K562 (cell line): ENCODE data around the gene PDE6C. TPM values are rescaled to one million over a fixed set of nuclear protein-coding genes. Genes with fewer than 3 reads are reported as not detected.

Experiments
- C11orf30 ChIP-seq: fragments of 450-650 bp; IDR thresholded peaks from 2 replicates; pipeline ENCODE4 v1.6.1; 2016; ENCODE audit warnings: low read depth, mild to moderate bottlenecking
- CREBBP ChIP-seq: IDR thresholded peaks from one replicate; pipeline ENCODE4 v1.6.1; 2012; ENCODE audit warnings: low read depth, mild to moderate bottlenecking, control low read depth, inconsistent platforms, low read length
- CREM ChIP-seq: IDR thresholded peaks from 2 replicates; pipeline ENCODE4 v1.6.1; 2014; ENCODE audit warnings: antibody characterized with exemption, low read depth
- CUX1 ChIP-seq: fragments of 200-800 bp; sonication (Bioruptor generic); IDR thresholded peaks from 2 replicates; pipeline ENCODE4 v1.6.1; 2016; ENCODE audit warnings: missing genetic modification characterization, missing compliant biosample characterization
- DIDO1 ChIP-seq: fragments of 450-650 bp; IDR thresholded peaks from 2 replicates; pipeline ENCODE4 v1.6.1; 2016; ENCODE audit warnings: low read depth, missing biosample characterization, missing genetic modification characterization
- HCFC1 ChIP-seq: IDR thresholded peaks from 2 replicates; pipeline ENCODE4 v1.6.1; 2012; ENCODE audit warnings: low read depth, low read length, improper control_type of control experiment
- HDAC1 ChIP-seq, 2 experiments: fragments of 450-650 bp; IDR thresholded peaks; 2 replicates each; pipeline ENCODE4 v1.6.1; 2016 to 2017; ENCODE audit warnings: inconsistent platforms in 1 of 2, mild to moderate bottlenecking in 1 of 2, moderate library complexity in 1 of 2
- HDAC2 ChIP-seq: fragments of 450-650 bp; IDR thresholded peaks from 2 replicates; pipeline ENCODE4 v1.6.1; 2016; ENCODE audit warnings: mild to moderate bottlenecking
- KAT7 ChIP-seq: sonication (generic); formaldehyde crosslinking; IDR thresholded peaks from 2 replicates; pipeline ENCODE4 v1.8.0; 2022; ENCODE audit warnings: missing genetic modification reagents, mild to moderate bottlenecking, borderline replicate concordance
- KLF13 ChIP-seq: fragments of 450-650 bp; IDR thresholded peaks from 2 replicates; pipeline ENCODE4 v1.6.1; 2016; ENCODE audit warnings: missing genetic modification characterization, low read depth, mild to moderate bottlenecking, missing compliant biosample characterization, moderate library complexity, borderline replicate concordance
- KLF6 ChIP-seq: fragments of 250-450 bp; sonication (Bioruptor Pico); IDR thresholded peaks from 2 replicates; pipeline ENCODE4 v1.4.0; 2020; ENCODE audit warnings: mild to moderate bottlenecking, moderate library complexity, borderline replicate concordance
- PTTG1 ChIP-seq: fragments of 450-650 bp; IDR thresholded peaks from 2 replicates; pipeline ENCODE4 v1.6.1; 2016; ENCODE audit warnings: low read depth, mild to moderate bottlenecking, missing genetic modification characterization, missing compliant biosample characterization
- RBM15 ChIP-seq: fragments of 200-400 bp; formaldehyde crosslinking; IDR thresholded peaks from 2 replicates; pipeline ENCODE4 v1.6.1; 2018; ENCODE audit warnings: mild to moderate bottlenecking, low read length, moderate library complexity; ENCODE audit not compliant: insufficient read depth
- SRSF3 ChIP-seq: fragments of 200-400 bp; formaldehyde crosslinking; IDR thresholded peaks from 2 replicates; pipeline ENCODE4 v1.6.1; 2016; ENCODE audit warnings: mild to moderate bottlenecking, low read length, moderate library complexity; ENCODE audit not compliant: insufficient read depth
- TAF9B ChIP-seq: fragments of 450-650 bp; IDR thresholded peaks from 2 replicates; pipeline ENCODE4 v1.6.1; 2018; ENCODE audit warnings: mild to moderate bottlenecking; ENCODE audit not compliant: partially characterized antibody
- TEAD2 ChIP-seq: fragments of 450-650 bp; IDR thresholded peaks from 2 replicates; pipeline ENCODE4 v1.6.1; 2016; ENCODE audit warnings: missing genetic modification characterization, control low read depth, missing compliant biosample characterization
- WHSC1 ChIP-seq: IDR thresholded peaks from one replicate; pipeline ENCODE4 v1.6.1; 2012; ENCODE audit warnings: low read length, control low read depth, inconsistent platforms
- ZFP36 ChIP-seq: fragments of 150-350 bp; IDR thresholded peaks from 2 replicates; pipeline ENCODE4 v1.6.1; 2018; ENCODE audit warnings: low read length, low read depth; ENCODE audit not compliant: partially characterized antibody
- ZNF253 ChIP-seq: fragments of 250-450 bp; sonication (Bioruptor Pico); conservative IDR thresholded peaks from 2 replicates; pipeline ENCODE4 v1.6.1; 2021; ENCODE audit warnings: mild to moderate bottlenecking
- ZNF561 ChIP-seq: fragments of 450-650 bp; formaldehyde crosslinking; conservative IDR thresholded peaks from 2 replicates; pipeline ENCODE4 v1.4.0; 2020; ENCODE audit warnings: mild to moderate bottlenecking, moderate library complexity
- ZNF764 ChIP-seq: fragments of 250-450 bp; sonication (Bioruptor Pico); IDR thresholded peaks from 2 replicates; pipeline ENCODE4 v1.4.0; 2020; ENCODE audit warnings: low read depth, mild to moderate bottlenecking, moderate library complexity
- polyA plus RNA-seq, 8 experiments: library from polyadenylated mRNA; depleted of rRNA in 4 of 8; stranded (reverse) in 5 of 8; unstranded in 3 of 8; fragments of >200 nt; fragmentation: Nextera tagmentation in 2 of 8; fragmentation: Illumina TruSeq in 1 of 8; extraction: Ambion mirVana in 2 of 8; extraction: Trizol in 1 of 8; gene quantifications; 2 replicates each; pipeline versions ENCODE4 v1.2.1 to v1.2.3, GENCODE V29; 2011 to 2014; ENCODE audit warnings: inconsistent platforms in 1 of 8, missing spikeins in 1 of 8
- total RNA-seq, 7 experiments: library from RNA; depleted of rRNA in 6 of 7; stranded (reverse); fragments of >200 nt in 6 of 7; fragmentation: Illumina TruSeq in 2 of 7; extraction: Trizol in 2 of 7; gene quantifications; 2 replicates each; pipeline versions ENCODE4 v1.2.1 to v1.2.3, GENCODE V29; 2011 to 2021; ENCODE audit warnings: low replicate concordance in 1 of 7
- TF ChIP-seq, protein P1 (sequence below): fragments of 250-450 bp; sonication (Bioruptor Pico); IDR thresholded peaks from 2 replicates; pipeline ENCODE4 v1.4.0; 2020; ENCODE audit warnings: mild to moderate bottlenecking, moderate library complexity

PDE6C gene
- total and polyA plus RNA-seq, 9 of the 15 experiments (the other 6 are each of a cell fraction or from before 2014, with no cell fraction given), result not detected

DNA sequence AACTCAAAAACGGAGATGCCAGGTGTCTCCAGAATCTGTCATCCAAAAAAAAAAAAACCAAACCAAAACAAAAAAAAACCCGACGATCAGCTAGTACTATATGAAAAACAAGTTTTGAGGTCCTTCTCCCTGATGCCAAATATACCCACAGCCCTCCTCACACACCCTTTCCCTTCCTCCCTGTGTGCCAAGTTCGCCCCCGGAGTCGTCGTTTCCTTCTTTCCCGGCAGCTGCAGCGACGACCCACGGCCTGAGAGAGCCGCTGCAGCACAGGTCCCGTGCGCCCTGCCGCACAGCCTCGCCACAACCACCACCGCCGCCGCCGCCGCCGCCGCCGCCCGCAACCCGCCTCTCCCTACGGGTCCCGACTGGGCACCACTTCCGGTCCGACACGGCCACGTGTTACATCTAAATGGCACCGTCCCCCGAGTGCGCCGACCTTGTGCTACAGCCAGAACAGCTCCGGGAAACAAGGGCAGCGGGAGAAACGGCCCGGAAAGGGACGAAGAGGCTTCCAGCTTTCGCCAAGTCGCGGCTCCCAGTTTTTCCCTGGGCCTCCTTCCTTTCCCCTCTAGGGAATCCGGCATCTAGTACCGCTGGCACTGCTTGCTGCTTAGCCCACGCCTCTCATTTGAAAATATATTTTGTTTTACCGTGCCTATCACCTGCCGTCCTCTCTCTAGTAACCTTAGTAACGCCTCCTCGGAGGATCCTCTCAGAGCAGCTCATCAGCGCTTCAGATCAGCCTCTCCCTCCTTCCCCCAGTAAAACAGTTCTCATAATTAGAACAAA is 90.1 kb downstream of the PDE6C start, which contains the start of gene FRA10AC1 (continued):
- 0 out of 2 replicates have a peak, but pooled peaks have one; percentile 16 for TF ChIP-seq KLF13 (tag)
- no peak for TF ChIP-seq ZNF561 (CRISPR knock-in tag)
- TF ChIP-seq SRSF3, result no peak
- TF ChIP-seq RBM15, result no peak
- peak; percentile 88 for TF ChIP-seq CREM
- no peak for TF ChIP-seq WHSC1
- TF ChIP-seq TAF9B, result peak; percentile 81
- TF ChIP-seq HCFC1, result peak; percentile 83
- TF ChIP-seq ZNF253 (CRISPR knock-in tag), result no peak
- TF ChIP-seq TEAD2 (tag), result no peak
- TF ChIP-seq PTTG1 (tag), result no peak
- TF ChIP-seq KLF6, result no peak
- peak; percentile 90 for TF ChIP-seq DIDO1
- peak; percentile 81 for TF ChIP-seq C11orf30
- TF ChIP-seq CUX1 (CRISPR knock-in tag), result no peak
- no peak; a peak in 1 of 4 replicates for TF ChIP-seq HDAC1 (IDR thresholded peaks at IDR 0.05)
- TF ChIP-seq, protein P1, sequence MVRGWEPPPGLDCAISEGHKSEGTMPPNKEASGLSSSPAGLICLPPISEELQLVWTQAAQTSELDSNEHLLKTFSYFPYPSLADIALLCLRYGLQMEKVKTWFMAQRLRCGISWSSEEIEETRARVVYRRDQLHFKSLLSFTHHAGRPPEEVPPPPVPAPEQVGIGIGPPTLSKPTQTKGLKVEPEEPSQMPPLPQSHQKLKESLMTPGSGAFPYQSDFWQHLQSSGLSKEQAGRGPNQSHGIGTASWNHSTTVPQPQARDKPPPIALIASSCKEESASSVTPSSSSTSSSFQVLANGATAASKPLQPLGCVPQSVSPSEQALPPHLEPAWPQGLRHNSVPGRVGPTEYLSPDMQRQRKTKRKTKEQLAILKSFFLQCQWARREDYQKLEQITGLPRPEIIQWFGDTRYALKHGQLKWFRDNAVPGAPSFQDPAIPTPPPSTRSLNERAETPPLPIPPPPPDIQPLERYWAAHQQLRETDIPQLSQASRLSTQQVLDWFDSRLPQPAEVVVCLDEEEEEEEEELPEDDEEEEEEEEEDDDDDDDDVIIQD (CRISPR knock-in tag), result no peak
- TF ChIP-seq ZFP36, result peak; percentile 26
- TF ChIP-seq CREBBP, result no peak
- TF ChIP-seq KAT7, result no peak
- peak; percentile 50 for TF ChIP-seq HDAC2
- TF ChIP-seq ZNF764 (CRISPR knock-in tag), result no peak
